KBM-7 (cell line): ENCODE measurements around the gene SP140L.
"Not testable (repeated sequence)": the region's sequence is repeated elsewhere in the genome, so short reads cannot be mapped to it uniquely, and the experiment has no call there.

Experiments
- DNase-seq: peaks from one replicate; pipeline ENCODE4 v3.0.0-alpha.2; 2015
- in situ Hi-C: fragments of 300-500 bp; cut with MboI; formaldehyde crosslinking; loops from 2 replicates; pipeline ENCODE4 v1.14.3; 2020; ENCODE audit warnings: low sequenced_read_pairs, low pct_unique_long_range_greater_than_20kb, mixed read lengths

The SP140L gene

DNA sequence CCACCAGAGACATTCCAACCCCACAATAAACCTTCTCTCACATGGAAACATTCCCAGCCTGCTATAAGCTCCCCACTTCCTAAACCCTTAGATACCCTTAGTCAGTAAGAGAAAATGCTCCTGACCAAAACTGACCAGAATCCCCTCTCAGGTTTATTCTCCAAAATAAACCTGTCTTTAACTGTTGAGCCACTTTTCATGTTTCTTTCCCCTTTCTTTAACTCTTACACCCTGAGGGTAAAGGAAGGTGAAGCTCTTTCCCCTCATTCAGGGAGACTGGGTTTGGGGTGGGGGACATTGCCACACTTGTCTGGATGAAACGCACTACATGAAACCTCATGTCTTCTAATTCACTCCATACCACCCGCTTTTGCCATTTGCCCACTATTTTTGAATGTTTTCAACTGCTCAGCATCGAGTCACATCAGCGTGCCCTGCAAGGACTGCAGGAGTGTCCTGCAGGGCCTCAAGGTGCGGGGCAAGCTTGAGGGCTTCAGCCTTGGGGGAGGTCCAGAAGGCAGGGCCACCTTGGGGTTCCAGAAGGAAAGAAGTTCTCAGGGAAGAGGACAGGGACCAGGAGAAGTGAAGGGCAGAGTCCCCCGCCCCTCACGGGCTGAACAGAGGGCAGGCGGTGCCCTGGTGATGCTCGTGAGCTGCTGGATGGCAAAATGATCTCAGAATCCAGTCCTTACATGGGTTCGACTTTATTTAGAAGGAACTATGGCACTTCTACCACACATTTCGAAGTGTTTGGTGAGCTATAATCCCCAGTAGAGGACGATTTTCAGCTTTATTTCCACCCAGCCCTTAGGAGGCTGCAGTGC, 4.2 kb upstream of the SP140L start:
- in situ Hi-C loops, result no loop called here
- DNase-seq, result no peak

DNA sequence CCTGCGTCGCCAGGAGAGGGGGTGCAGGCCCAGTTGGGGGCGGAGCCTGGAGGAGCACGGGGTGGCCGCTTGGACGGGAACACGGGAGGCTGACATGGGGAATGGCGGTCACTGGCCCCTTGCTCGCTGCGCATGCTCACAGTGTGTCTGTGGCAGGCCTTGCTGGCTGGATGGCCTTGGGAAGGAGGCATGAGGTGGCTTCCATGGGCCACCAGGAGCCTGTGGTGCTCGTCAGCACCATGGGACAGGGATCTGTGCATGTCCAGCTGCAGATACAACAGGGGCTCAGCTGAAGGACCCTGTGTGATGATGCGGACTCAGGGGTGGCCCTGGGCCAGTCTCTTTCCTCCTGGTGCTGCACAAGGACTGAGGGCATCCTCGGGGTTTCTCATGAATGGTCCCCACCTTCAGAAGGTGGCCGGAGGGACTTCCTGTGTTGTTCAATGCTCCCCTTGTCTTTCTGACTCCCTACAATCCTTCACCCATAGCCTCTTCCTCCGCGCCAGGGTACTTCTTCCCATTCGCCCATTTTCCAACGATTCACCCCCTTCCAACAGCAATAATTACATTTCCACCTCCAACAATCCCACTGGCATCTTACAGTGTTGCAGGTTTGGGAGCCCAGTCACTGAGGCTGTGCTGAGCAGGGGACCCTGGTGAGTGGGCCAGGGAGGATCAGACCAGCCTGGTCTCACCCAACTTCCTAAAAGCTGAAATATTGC, 3.4 kb upstream of the SP140L start:
- in situ Hi-C loops, result no loop called here
- no peak for DNase-seq

DNA sequence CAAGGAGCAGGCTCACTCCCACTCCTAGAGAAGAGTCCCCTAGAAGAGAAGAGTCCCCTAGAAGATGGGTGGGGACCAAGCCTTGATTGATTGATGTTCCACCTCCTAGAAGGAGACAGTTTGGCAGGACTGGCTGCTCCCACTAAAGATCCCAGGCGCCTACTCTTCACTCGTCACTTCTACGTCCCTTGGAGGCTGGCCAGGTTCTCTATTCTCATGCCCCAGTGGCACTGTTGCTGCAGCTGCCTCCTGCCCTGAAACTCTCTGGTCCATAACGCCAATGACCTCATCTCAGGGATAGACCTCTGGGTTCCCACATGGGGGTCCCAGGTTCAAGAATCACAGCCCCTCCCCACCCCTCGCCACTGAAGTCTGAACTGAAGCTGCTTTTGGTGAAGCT, 2.5 kb upstream of the SP140L start:
- no peak for DNase-seq
- in situ Hi-C loops, result no loop called here

DNA sequence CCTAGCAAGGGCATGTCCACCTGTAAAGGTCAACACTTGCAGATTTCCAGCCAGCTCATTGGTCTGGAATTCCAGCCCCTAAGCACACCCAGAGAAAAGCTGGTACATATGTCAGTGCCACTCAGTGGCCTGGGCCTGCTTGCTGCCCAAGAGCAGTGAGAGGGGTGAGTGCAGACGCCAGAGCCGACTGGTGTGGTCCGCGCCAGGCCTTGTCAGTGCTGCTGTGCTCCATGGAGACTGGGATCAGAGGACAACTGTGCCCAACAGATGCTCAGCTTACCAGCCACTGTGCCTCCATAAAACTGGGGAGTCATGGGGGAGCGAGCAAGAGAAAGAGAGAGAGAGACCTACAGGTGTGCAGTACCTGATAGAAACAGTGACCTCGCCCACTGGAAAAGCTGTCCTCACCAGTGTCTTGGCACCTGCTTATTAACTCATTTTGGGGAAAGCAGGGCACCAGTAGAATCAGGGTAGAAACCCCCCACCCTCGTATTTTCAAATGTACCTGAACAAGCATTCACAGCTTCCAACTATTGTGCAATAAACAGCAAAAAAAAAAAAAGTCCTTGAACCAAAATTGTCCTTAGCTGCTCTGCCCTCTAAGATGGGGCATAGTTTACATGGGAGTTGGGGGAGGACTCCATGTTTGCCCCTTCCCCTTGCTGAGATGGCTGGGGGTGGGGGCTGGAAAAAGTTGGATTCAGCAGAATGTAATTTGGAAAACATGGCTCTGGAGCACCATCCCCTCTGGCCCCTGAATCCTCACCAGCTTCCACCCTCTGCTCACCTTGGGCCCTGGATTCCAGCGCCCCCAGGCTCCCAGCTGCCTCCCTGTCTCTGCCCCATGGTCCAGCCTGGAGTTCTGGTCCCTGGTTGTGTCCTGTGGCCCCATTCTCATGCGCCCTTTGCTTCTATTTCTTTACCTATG, 1.4 kb upstream of the SP140L start:
- in situ Hi-C loops, result no loop called here

DNA sequence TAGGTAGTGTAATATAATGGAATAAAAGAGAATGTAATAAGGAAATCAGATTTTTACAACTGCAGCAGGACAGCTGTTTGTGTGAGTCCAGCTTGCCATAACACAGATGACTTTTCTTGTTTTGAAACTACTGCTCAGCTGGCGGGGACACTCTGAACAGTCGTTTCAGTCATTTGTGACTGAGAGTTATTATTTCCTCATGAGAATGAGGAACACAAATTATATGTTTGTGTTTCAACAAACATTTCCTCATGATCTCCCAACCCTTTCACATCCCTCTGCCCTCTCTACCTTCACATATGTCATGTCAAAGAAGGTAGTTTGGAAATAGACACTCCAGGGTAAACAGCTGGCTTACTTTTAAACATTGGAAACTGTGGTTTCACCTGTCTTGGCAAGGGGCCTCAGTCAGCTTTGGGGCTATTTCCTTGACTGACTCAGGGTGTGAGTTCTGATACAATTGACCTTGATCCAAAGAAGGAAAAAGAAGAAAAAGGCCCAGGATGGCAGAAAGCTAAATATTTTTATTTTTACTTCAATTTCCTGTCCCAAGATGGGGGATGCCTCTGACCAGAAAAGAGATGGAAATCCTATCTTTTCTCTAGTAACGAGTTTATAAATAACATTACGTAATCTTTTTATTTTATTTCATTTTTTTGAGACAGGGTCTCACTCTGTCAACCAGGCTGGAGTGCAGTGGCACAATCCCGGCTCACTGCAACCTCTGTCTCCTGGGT, 593 bp downstream of the SP140L start:
- no peak for DNase-seq
- in situ Hi-C loops, result no loop called here

More for the DNA sequence above, 1.4 kb upstream of the SP140L start:
- DNase-seq, result no peak

DNA sequence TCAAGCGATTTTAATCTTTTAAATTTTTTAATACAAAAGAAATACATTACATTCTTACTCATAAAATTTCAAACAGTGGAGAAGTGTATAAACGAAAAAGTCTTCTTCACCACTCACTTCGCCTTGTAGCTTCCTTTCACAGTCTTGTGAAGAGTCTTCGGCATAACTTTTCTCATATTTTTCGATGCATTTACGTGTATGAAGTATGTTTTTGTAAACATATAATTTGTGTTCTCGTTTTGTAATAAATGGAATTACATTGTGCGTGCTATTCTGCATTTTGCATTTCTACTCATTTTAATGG, 1.1 kb downstream of the SP140L start:
- DNase-seq, result no peak
- in situ Hi-C loops, result no loop called here

DNA sequence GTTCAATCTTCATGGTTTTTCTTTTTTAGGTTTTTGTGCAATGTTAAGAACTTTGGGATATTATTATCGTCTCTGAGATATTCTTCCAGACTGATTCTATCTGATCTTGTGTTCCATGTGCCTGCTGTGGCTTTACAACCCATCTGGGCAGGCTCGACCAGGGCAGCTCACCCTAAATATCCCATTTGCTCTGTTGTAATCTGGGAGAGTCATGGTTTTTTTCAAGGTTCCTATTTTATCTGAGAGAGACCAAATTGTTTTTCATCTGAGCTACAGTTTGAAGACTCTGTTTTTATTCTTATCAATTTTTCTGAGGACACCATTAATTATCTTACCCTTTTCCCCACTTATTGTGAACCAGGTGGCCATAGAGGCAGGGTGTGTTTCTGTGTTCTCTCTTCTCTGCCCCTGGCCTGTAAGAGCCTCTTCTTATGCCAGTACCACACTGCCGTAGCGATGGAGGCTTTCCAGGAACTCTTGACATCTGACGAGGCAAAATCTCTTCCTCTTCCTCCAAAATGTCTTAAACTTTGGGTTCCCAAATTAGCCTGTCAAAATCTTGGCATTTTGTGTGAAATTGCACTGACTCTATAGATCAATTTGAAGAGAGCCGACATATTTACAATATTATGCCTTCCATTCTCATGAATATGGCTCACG, 3.1 kb downstream of the SP140L start:
- DNase-seq, result peak; percentile 21

DNA sequence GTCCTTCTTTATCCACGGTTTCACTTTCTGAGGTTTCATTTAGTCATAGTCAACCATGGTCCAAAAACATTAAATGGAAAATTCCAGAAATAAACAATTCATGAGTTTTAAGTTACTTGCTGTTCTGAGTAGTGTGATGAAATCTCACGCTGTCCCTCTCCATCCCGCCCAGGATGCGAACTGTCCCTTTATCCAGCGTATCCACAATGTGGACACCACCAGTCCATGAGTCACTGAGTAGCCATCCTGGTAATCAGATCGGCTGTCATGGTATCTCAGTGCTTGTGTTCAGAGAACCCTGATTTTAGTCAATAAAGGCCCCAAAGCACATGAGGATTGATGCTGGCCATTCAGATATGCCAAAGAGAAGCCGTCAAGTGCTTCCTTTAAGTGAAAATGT, 3.7 kb downstream of the SP140L start:
- no peak for DNase-seq
- in situ Hi-C loops, result no loop called here

More for the DNA sequence above, 3.1 kb downstream of the SP140L start:
- in situ Hi-C loops, result no loop called here

DNA sequence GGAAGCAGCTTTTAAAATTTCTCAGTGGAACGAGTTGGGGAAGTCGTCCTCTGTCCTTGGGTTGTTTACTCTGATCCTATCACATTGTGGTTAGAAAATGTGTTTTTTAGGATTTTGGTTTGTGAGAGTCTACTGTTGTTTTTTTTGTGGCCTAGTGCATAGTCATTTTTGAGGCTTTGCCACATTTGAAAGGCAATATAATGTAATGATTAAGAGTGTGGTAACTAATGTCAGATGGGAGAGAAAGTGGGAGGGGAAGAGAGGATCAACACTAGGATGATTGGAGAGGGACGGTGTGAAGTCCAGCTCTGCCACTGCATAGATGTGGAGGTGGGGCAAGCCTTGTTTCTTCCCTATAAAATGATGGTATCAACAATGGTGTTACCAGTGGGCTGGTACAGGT, 8.5 kb downstream of the SP140L start:
- in situ Hi-C loops, result no loop called here
- DNase-seq, result peak; percentile 48

DNA sequence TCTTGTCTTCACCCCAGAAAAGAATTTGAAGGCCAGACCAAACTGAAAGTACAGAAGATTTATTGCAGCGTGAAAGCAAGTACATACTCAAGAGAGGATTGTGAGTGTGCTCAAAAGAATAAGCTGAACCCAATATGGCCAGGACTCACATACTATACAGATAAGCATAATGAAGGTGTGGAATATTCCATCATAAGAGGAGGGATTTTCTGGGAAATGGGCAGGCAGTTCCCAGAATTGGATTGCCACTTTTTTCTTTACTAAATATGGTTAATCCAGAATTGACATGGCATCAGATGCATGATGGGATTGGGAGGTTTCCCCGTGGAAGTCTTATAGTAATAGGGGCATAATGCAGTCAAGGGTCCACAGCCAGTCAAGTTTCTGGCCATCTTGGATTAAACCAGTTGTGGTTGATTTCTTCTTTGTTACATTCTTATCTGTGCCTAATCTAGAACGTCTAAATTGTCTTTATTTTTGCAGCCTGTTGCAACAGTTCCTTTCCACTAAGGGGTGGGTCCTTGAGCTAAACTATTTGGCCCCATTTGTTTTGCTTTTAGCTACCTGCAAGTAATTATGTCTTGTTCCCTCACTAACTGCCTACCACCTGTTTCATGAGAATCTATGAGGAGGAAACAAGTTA, 9.0 kb downstream of the SP140L start:
- in situ Hi-C loops, result no loop called here
- peak; percentile 8 for DNase-seq

DNA sequence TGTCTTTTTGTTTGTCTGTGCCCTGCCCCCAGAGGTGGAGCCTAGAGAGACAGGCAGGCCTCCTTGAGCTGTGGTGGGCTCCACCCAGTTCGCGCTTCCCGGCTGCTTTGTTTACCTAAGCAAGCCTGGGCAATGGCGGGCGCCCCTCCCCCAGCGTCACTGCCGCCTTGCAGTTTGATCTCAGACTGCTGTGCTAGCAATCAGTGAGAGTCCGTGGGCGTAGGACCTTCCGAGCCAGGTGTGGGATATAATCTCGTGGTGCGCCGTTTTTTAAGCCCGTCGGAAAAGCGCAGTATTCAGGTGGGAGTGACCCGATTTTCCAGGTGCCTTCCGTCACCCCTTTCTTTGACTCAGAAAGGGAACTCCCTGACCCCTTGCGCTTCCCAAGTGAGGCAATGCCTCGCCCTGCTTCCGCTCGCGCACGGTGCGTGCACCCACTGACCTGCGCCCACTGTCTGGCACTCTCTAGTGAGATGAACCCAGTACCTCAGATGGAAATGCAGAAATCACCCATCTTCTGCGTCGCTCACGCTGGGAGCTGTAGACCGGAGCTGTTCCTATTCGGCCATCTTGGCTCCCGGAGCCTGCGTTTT, 15.0 kb downstream of the SP140L start:
- in situ Hi-C loops, DNase-seq: not testable (repeated sequence)

DNA sequence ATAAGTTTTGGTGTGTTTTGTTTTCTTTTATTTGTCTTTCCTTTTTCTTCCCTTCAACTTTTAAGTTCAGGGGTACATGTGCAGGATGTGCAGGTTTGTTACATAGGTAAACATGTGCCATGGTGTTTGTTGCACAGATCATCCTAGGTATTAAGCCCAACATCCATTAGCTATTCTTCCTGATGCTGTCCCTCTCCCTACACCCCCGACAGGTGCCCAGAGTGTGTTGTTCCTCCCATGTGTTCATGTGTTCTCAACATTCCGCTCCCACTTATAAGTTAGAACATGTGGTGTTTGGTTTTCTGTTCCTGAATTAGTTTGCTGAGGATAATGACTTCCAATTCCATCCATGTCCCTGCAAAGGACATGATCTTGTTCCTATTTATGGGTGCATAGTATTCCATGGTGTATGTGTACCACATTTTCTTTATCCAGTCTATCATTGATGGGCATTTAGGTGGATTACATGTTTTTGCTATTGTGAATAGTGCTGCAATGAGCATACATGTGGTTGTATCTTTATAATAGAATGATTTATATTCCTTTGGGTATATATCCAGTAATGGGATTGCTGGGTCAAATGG, 16.1 kb downstream of the SP140L start:
- DNase-seq, in situ Hi-C loops: not testable (repeated sequence)

DNA sequence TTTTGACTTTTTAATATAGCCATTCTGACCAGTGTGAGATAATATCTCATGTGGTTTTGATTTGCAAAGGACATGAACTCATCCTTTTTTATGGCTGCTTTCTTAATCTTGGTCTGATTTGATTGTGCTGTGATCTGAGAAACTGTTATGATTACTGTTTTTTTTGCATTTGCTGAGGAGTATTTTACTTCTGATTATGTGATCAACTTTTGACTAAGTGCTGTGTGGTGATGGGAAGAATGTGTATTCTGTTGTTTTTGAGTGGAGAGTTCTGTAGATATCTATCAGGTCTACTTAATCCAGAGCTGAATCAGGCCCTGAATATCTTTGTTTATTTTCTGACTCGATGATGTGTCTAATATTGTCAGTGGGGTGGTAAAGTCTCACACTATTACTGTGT, 16.8 kb downstream of the SP140L start:
- DNase-seq, result no peak
- in situ Hi-C loops, result no loop called here

DNA sequence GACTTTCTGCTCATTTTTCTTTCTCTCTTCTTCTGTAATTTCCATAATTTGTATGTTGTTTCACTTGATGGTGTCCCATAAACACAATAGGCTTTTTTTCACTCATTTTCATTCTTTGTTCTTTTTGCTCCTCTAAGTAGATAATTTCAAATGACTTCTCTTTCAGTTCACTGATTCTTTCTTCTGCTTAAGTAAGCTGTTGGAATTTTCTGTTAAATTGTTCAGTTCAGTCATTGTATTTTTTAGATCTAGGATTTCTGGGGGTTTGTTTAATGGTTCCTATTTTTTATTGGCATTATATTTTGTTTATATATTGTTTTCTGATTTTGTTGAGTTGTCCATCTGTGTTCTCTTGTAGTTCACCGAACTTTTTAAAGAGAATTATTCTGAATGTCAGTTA, 19.5 kb downstream of the SP140L start:
- no peak for DNase-seq
- in situ Hi-C loops, result no loop called here

DNA sequence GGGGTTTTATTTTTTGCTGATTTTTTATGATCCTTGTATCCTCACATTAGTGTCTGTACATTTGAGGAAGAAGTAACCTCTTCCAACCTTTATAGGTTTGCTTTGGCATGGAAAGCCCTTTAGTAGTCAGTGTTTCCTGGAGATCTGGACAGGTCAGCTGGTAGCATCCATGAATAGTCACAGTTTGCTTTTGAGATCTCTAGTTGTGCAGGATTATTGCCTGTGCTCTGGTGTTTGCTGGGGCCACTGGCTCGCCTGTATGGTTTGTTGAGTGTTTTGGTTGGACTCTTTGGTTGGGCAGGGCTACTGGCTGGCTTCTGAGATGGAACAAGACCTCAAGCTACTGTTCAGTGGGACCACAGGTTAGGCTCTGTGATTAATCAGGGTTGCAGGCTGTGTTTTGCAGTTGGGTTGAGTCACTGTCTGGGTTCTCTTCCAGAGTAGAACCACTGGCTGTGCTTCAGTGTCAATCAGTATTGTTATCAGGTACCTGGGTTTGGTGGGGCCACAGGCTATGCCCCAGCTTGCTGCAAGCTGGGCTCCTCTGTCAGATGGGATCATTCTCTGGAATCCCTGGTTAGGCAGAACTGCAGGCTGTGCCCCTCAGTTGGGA, 20.0 kb downstream of the SP140L start:
- no peak for DNase-seq
- in situ Hi-C loops, result no loop called here

DNA sequence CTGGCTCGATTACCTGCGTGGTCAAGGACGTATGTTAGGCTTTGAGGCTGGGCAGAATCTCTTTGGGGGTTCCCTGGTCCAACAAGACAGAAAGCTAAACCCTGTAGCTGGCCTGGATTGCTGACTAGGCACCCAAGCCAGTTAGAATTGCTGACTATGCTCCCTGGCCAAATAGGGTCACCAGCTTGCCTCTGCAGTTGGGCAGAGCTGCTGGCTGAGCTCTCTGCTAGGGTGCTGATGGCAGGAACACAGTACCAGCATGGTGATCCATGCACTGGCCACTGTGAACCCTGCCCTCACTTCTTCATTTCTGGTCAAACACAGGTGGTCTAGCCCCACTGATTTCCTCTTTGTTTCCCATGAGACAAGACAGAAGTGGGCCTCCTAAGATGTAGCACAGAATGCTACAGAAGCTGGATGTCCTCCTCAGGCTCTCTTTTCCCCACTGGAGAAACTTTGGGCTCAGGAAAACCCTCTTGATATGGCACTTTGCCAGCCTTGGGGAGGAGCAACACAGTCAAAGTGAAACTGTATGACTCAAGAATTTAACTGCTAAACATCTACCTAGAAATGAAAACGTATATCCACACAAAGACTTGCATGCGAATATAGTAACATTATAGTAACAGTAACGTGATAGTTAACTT, 20.8 kb downstream of the SP140L start:
- in situ Hi-C loops, result no loop called here
- DNase-seq, result no peak

DNA sequence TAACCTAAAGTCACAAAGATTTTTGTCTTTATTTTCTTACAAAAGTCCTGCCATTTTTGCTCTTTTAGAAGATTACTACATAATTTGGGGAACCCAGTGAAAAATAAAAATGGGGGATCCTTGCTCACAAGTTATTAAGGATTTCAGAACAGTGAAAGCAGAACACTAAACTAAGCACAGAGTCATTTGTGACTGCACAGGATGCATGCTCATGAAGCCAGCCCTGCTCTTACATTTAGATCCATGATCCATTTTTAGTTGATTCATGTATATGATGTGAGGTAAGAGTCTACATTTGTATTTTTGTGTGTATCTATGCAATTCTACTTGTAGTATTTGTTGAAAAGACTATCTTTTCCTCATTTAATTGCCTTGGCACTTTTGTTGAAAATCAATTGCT, 21.8 kb downstream of the SP140L start:
- in situ Hi-C loops, result no loop called here
- DNase-seq, result no peak
